IMR-90 (cell line): Measurements from ENCODE around the gene LENG1. TPM values are rescaled to one million over a fixed set of nuclear protein-coding genes. Genes with fewer than 3 reads are reported as not detected.
A peak's percentile ranks its signal among the peaks of the same experiment; 100 is the strongest.

ENCODE experiments used
- ATAC-seq: fragments of 200-7000 bp; cut with Tn5 transposase; 2 replicates; pipeline ENCODE4 v1.9.1; 2020; ENCODE audit warnings: low read depth, mild to moderate bottlenecking, moderate library complexity
- BruUV-seq: library from RNA; stranded (reverse); fragments of 400-500 nt; replicated peaks from 2 replicates; lab custom pipeline; 2021; lab: Mats Ljungman, UMichigan
- CTCF ChIA-PET: fragments of 300-600 bp; formaldehyde crosslinking; extraction: SDS; loops from one replicate; lab custom pipeline; 2021; ENCODE audit warnings: antibody characterized with exemption; lab: Yijun Ruan, JAX
- POLR2A ChIA-PET: fragments of 300-600 bp; sonication (Branson Sonifier 250); formaldehyde crosslinking; loops from one replicate; lab custom pipeline; 2022; ENCODE audit warnings: antibody characterized with exemption; ENCODE audit not compliant: unreplicated experiment; lab: Charles Lee
- DNase-seq: peaks from one replicate; pipeline ENCODE4 v3.0.0; 2013
- H2AFZ ChIP-seq: replicated peaks from 2 replicates; pipeline ENCODE3; 2013; ENCODE audit warnings: low read length, mild to moderate bottlenecking; ENCODE audit not compliant: poor library complexity
- H2AK5ac ChIP-seq: 2 replicates; pipeline ENCODE4 v1.6.1; 2013; ENCODE audit warnings: low read depth, low read length, inconsistent platforms
- H2AK9ac ChIP-seq: replicated peaks from 2 replicates; pipeline ENCODE3; 2013; ENCODE audit warnings: mild to moderate bottlenecking, low read depth, low read length, moderate library complexity; ENCODE audit not compliant: poor library complexity
- H2BK120ac ChIP-seq: 2 replicates; pipeline ENCODE4 v1.6.1; 2013; ENCODE audit warnings: low read depth, low read length, inconsistent platforms
- H2BK15ac ChIP-seq: 3 replicates; pipeline ENCODE4 v1.6.1; 2013; ENCODE audit warnings: low read depth, low read length, inconsistent platforms
- H2BK20ac ChIP-seq: 2 replicates; pipeline ENCODE4 v1.6.1; 2013; ENCODE audit warnings: low read depth, mild to moderate bottlenecking, inconsistent platforms, low read length, moderate library complexity
- H2BK5ac ChIP-seq: 2 replicates; pipeline ENCODE4 v1.6.1; 2013; ENCODE audit warnings: mild to moderate bottlenecking, low read depth, low read length, inconsistent platforms; ENCODE audit not compliant: poor library complexity, severe bottlenecking
- H3K14ac ChIP-seq: replicated peaks from 2 replicates; pipeline ENCODE4 v1.6.1; 2013; ENCODE audit warnings: low read depth, low read length, inconsistent platforms
- H3K18ac ChIP-seq: 2 replicates; pipeline ENCODE4 v1.6.1; 2013; ENCODE audit warnings: low read depth, low read length, control low read depth
- H3K23ac ChIP-seq: 2 replicates; pipeline ENCODE4 v1.6.1; 2013; ENCODE audit warnings: low read depth, low read length, inconsistent platforms
- H3K27ac ChIP-seq: 2 replicates; pipeline ENCODE4 v1.5.1; 2013; ENCODE audit warnings: mild to moderate bottlenecking, control low read depth, low read length; ENCODE audit not compliant: insufficient read depth
- H3K27me3 ChIP-seq: 2 replicates; pipeline ENCODE4 v1.6.1; 2013; ENCODE audit warnings: low read length; ENCODE audit not compliant: control insufficient read depth, insufficient read depth
- H3K36me3 ChIP-seq: 2 replicates; pipeline ENCODE4 v1.6.1; 2013; ENCODE audit warnings: low read length, mixed read lengths; ENCODE audit not compliant: control insufficient read depth, insufficient read depth
- H3K4ac ChIP-seq: 2 replicates; pipeline ENCODE4 v1.6.1; 2013; ENCODE audit warnings: low read depth, low read length, inconsistent platforms
- H3K4me1 ChIP-seq: 2 replicates; pipeline ENCODE4 v1.6.1; 2013; ENCODE audit warnings: low read length, mixed read lengths; ENCODE audit not compliant: control insufficient read depth, insufficient read depth
- H3K4me2 ChIP-seq: 2 replicates; pipeline ENCODE4 v1.6.1; 2013; ENCODE audit warnings: low read depth, mild to moderate bottlenecking, control low read depth, low read length, moderate library complexity
- H3K4me3 ChIP-seq: 2 replicates; pipeline ENCODE4 v1.5.1; 2013; ENCODE audit warnings: low read depth, mild to moderate bottlenecking, control low read depth, low read length, moderate library complexity; ENCODE audit not compliant: insufficient read depth
- H3K56ac ChIP-seq: 2 replicates; pipeline ENCODE4 v1.6.1; 2013; ENCODE audit warnings: low read length, inconsistent platforms; ENCODE audit not compliant: insufficient read depth; ENCODE audit errors: extremely low read depth
- H3K79me1 ChIP-seq, 2 experiments: 2 replicates each; pipeline ENCODE4 v1.6.1; 2013; ENCODE audit warnings: low read length in 2 of 2, inconsistent platforms in 1 of 2, low read depth in 1 of 2
- H3K9ac ChIP-seq: 2 replicates; pipeline ENCODE4 v1.6.1; 2013; ENCODE audit warnings: low read depth, low read length, control low read depth
- H3K9me1 ChIP-seq: 2 replicates; pipeline ENCODE4 v1.6.1; 2013; ENCODE audit warnings: low read length, inconsistent platforms; ENCODE audit not compliant: insufficient read depth
- H3K9me3 ChIP-seq: 2 replicates; pipeline ENCODE4 v1.6.1; 2013; ENCODE audit warnings: low read length; ENCODE audit not compliant: control insufficient read depth, insufficient read depth
- H4K20me1 ChIP-seq: 2 replicates; pipeline ENCODE4 v1.6.1; 2013; ENCODE audit warnings: low read length, inconsistent platforms; ENCODE audit not compliant: insufficient read depth
- H4K5ac ChIP-seq: 2 replicates; pipeline ENCODE4 v1.6.1; 2013; ENCODE audit warnings: mild to moderate bottlenecking, low read depth, low read length, control low read depth
- H4K8ac ChIP-seq, 2 experiments: 2 replicates each; pipeline ENCODE4 v1.6.1; 2013; ENCODE audit warnings: low read depth in 2 of 2, low read length in 2 of 2, control low read depth in 1 of 2, inconsistent platforms in 1 of 2
- H4K91ac ChIP-seq: 2 replicates; pipeline ENCODE4 v1.6.1; 2013; ENCODE audit warnings: low read depth, low read length, inconsistent platforms; ENCODE audit not compliant: insufficient read depth
- ELK1 ChIP-seq: fragments of 150-350 bp; IDR thresholded peaks from 2 replicates; pipeline ENCODE4 v1.6.1; 2016; ENCODE audit warnings: low read depth, mild to moderate bottlenecking, low read length, moderate library complexity, borderline replicate concordance
- FOS ChIP-seq: fragments of 150-350 bp; IDR thresholded peaks from 2 replicates; pipeline ENCODE4 v1.6.1; 2016; ENCODE audit warnings: low read depth, low read length
- MAZ ChIP-seq: IDR thresholded peaks from 2 replicates; pipeline ENCODE4 v1.6.1; 2012; ENCODE audit warnings: low read depth, mild to moderate bottlenecking, low read length, improper control_type of control experiment, moderate library complexity, borderline replicate concordance
- MXI1 ChIP-seq: IDR thresholded peaks from 2 replicates; pipeline ENCODE4 v1.6.1; 2012; ENCODE audit warnings: low read depth, mild to moderate bottlenecking, low read length, moderate library complexity, borderline replicate concordance
- RAD21 ChIP-seq: IDR thresholded peaks from 2 replicates; pipeline ENCODE4 v1.6.1; 2012; ENCODE audit warnings: low read length, improper control_type of control experiment
- RCOR1 ChIP-seq: IDR thresholded peaks from 2 replicates; pipeline ENCODE4 v1.6.1; 2012; ENCODE audit warnings: mild to moderate bottlenecking, low read length, improper control_type of control experiment; ENCODE audit not compliant: insufficient replicate concordance
- WGBS, 2 experiments: methylation state at CpG; one replicate each; pipeline versions ENCODE4 v1.1.5 to v1.1.7; 2013; ENCODE audit warnings: missing lambda C conversion rate in 2 of 2; ENCODE audit not compliant: insufficient read length in 1 of 2; ENCODE audit errors: extremely low coverage in 2 of 2; 5-methylcytosine and 5-hydroxymethylcytosine counted together
- dilution Hi-C: fragments of 300-500 bp; cut with HindIII; formaldehyde crosslinking; loops from one replicate; pipeline ENCODE4 v1.14.3; 2018; ENCODE audit warnings: low sequenced_read_pairs; ENCODE audit not compliant: unreplicated experiment
- in situ Hi-C: fragments of 300-500 bp; cut with MboI; formaldehyde crosslinking; loops from 3 replicates; pipeline ENCODE4 v1.14.3; 2019; ENCODE audit warnings: low sequenced_read_pairs, inconsistent platforms, mixed read lengths
- intact Hi-C: fragments of 100-400 bp; cut with micrococcal nuclease; formaldehyde crosslinking; loops from 2 replicates; pipeline ENCODE4 v1.10.0; 2022
- polyA plus RNA-seq, 3 experiments: library from polyadenylated mRNA; depleted of rRNA; stranded (reverse); fragments of >200 nt; gene quantifications; 2 replicates each; pipeline ENCODE4 v1.2.3, GENCODE V29; 2012; ENCODE audit warnings: low replicate concordance in 1 of 3
- total RNA-seq: library from RNA; depleted of rRNA; stranded (reverse); fragments of >200 nt; gene quantifications from 2 replicates; pipeline ENCODE4 v1.2.3, GENCODE V29; 2012

Gene LENG1
- total and polyA plus RNA-seq, 2 of the 4 experiments (the other 2 are of a cell fraction), result 2.7 to 5.3 TPM

- no peak overlapping the region for H2AK5ac ChIP-seq
- H3K56ac ChIP-seq, result no peak overlapping the region
- DNase-seq (peak; percentile 100), ATAC-seq (peak; percentile 87)
- ChIA-PET POLR2A (interaction anchor here (0.5 to 1.8 kb wide), 6 partner anchors 22 to 269 kb away, joined by 3 to 10 read pairs (median 4); partner anchors contain the start of genes LENG1, MYADM, PRPF31 and RPS9), CTCF (no interaction called here)
- H3K4me1 ChIP-seq, result peaks cover 10% of the 10 kb centered on the region
- H4K8ac ChIP-seq, result no peak overlapping the region
- H4K20me1 ChIP-seq, result peaks cover 40% of the 10 kb centered on the region
- H3K14ac ChIP-seq, result no peak overlapping the region
- TF ChIP-seq ELK1, result no peak
- peak; percentile 59; the same call in 1 of the 2 replicates for TF ChIP-seq MAZ
- peak; percentile 95 for TF ChIP-seq FOS
- peak; percentile 81 for TF ChIP-seq RCOR1
- peak; percentile 26; the same call in 1 of the 2 replicates for TF ChIP-seq MXI1
- no peak for TF ChIP-seq RAD21
- H3K9ac ChIP-seq, result peak overlapping the region; percentile 38; the same call in 1 of the 2 replicates
- BruUV-seq, result no TSS peak
- H2AFZ ChIP-seq, result peak overlapping the region; percentile 90
- H3K27me3 ChIP-seq, result no peaks in the 10 kb centered on the region
- dilution Hi-C loops (no loop called here), in situ Hi-C loops (loop anchor here (25.0 kb wide), 1 partner anchor 1525 kb away; the partner anchor contains the start of gene U2AF2), intact Hi-C loops (loop anchor here (1.0 to 2.0 kb wide), 3 partner anchors 22 to 268 kb away; partner anchors contain the start of genes LENG1, PRPF31 and TFPT)
- H4K5ac ChIP-seq, result no peak overlapping the region
- no peak overlapping the region for H2BK15ac ChIP-seq
- WGBS, 2 experiments, result 0% methylated on average over 22 of the region's 46 CpGs; no CpG with 5 or more reads in 1 of the 2 experiments
- peaks cover 16% of the 10 kb centered on the region for H3K9me1 ChIP-seq
- no peak overlapping the region for H2BK20ac ChIP-seq
- peaks cover 8% of the 10 kb centered on the region; the same call in 1 of the 2 replicates for H3K36me3 ChIP-seq
- no peak overlapping the region for H3K4ac ChIP-seq
- no peak overlapping the region for H4K91ac ChIP-seq
- H2BK120ac ChIP-seq, result no peak overlapping the region
- no peak overlapping the region for H2BK5ac ChIP-seq
- peak overlapping the region; percentile 98 for H2AK9ac ChIP-seq
- no peak overlapping the region; the same call in 1 of the 2 replicates for H3K27ac ChIP-seq
- no peaks in the 10 kb centered on the region for H3K9me3 ChIP-seq
- H3K23ac ChIP-seq, result peak overlapping the region; percentile 45
- H3K18ac ChIP-seq, result no peak overlapping the region
- peak overlapping the region; percentile 49 for H3K4me3 ChIP-seq
- H3K4me2 ChIP-seq, result peak overlapping the region; percentile 80
- peaks cover 0 to 37% of the 10 kb centered on the region in 2 experiments; a peak in 2 of 4 replicates for H3K79me1 ChIP-seq
These were observed 22.4 kb downstream of the LENG1 start for GRCh38 chr19:54136864-54137698.
